GM15510 (cell line): ENCODE data around the gene CHM.

ENCODE experiments used
- POLR2A ChIP-seq: IDR thresholded peaks from 3 replicates; pipeline ENCODE4 v1.6.1; 2011; ENCODE audit warnings: borderline replicate concordance; ENCODE audit not compliant: insufficient read length; ENCODE audit errors: extremely low read depth

CHM gene

GRCh38 chrX:85828771-85829170 lies 218.6 kb downstream of the CHM start:
- no peak for TF ChIP-seq POLR2A

GRCh38 chrX:85815203-85815751 lies 232.1 kb downstream of the CHM start:
- TF ChIP-seq POLR2A = no peak
